Measurements from ENCODE around the gene APOO. TPM values are rescaled to one million over a fixed set of nuclear protein-coding genes. Genes with fewer than 3 reads are reported as not detected.

APOO gene
- total RNA-seq, 1 donor, result 7.2 TPM

- TF ChIP-seq CTCF (IDR thresholded peaks at IDR 0.05; ENCODE audit: extremely low read depth, low read depth, low read length), result no peak
- no peaks in the 10 kb centered on the region for H4K20me1 ChIP-seq (ENCODE audit: insufficient read depth, low read length)
- H2AFZ ChIP-seq (ENCODE audit: low read length), result no peak overlapping the region
- H3K9me3 ChIP-seq (ENCODE audit: low read depth, low read length), result no peaks in the 10 kb centered on the region
- DNase-seq (ENCODE audit: insufficient read length, low spot score, missing footprints), result no peak
- H3K4me1 ChIP-seq (ENCODE audit: insufficient read depth, low read length), result no peaks in the 10 kb centered on the region
- H3K4me3 ChIP-seq (ENCODE audit: insufficient read depth, low read length), result no peak overlapping the region
- no peak overlapping the region for H3K27ac ChIP-seq (ENCODE audit: low read depth, low read length)
- peaks cover 9% of the 10 kb centered on the region for H3K36me3 ChIP-seq (ENCODE audit: insufficient read depth, low read length)
- no peaks in the 10 kb centered on the region for H3K79me2 ChIP-seq (ENCODE audit: insufficient read depth, low read length)
- H3K4me2 ChIP-seq (ENCODE audit: insufficient read depth, low read length), result no peak overlapping the region
- H3K27me3 ChIP-seq (ENCODE audit: insufficient read depth, low read length), result no peaks in the 10 kb centered on the region
Observed at GRCh38 chrX:23790155-23790497, 117.6 kb downstream of the APOO start.

DNA sequence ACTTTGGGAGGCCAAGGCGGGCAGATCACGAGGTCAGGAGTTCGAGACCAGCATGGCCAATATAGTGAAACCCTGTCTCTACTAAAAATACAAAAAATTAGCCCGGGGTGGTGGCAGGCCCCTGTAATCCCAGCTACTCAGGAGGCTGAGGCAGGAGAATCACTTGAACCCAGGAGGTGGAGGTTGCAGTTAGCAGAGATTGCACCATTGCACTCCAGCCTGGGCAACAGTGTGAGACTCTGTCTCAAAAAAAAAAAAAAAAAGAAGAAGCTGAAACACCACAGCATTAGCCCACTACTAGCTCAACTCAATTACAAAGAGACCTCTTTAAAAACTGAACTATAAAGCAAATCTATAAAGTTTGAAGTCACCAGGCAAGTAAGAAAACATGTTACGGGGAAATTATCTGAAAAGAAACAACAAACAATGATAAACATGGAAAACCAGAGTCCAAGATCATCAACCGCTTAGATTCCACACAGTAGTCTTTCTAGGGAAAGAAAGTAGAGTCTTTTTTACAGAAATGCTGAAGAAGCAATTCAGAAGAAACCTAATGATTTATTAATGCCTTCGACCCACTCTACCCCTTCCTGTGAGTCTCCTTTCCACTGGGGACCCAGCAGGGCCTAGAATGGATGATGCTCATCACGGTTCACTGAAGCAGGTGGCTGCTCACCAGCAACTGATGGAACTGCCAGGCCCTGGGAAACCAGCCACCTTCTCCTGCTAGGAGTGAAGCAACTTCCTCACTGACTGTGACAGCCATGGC, 118.2 kb downstream of the APOO start:
- Histone ChIP-seq H3K4me2 (ENCODE audit: insufficient read depth, low read length) (no peak overlapping the region), H3K36me3 (ENCODE audit: insufficient read depth, low read length) (peaks cover 13% of the 10 kb centered on the region), H3K4me3 (ENCODE audit: insufficient read depth, low read length) (no peak overlapping the region), H4K20me1 (ENCODE audit: insufficient read depth, low read length) (no peaks in the 10 kb centered on the region), H3K27ac (ENCODE audit: low read depth, low read length) (no peak overlapping the region), H2AFZ (ENCODE audit: low read length) (no peak overlapping the region), H3K9me3 (ENCODE audit: low read depth, low read length) (no peaks in the 10 kb centered on the region), H3K4me1 (ENCODE audit: insufficient read depth, low read length) (no peaks in the 10 kb centered on the region), H3K79me2 (ENCODE audit: insufficient read depth, low read length) (no peaks in the 10 kb centered on the region), H3K27me3 (ENCODE audit: insufficient read depth, low read length) (no peaks in the 10 kb centered on the region)
- no peak for TF ChIP-seq CTCF (IDR thresholded peaks at IDR 0.05; ENCODE audit: extremely low read depth, low read depth, low read length)
- DNase-seq (ENCODE audit: insufficient read length, low spot score, missing footprints), result no peak

DNA sequence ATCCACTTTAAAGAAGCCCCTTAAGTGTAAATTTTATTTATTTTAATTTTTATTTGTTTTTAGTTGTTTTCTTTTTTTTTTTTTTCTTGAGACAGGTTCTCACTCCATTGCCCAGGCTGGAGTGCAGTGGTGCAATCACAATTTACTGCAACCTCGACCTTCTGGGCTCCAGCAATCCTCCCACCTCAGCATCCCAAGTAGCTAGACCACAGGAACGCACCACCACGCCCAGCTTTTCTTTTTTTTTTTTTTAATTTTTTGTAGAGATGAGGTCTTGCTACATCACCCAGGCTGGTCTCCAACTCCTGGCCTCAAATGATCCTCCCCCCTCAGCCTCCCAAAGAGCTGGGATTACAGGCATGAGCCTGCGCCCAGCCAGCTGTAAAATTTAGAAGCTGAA, 118.8 kb downstream of the APOO start:
- Histone ChIP-seq H3K79me2 (ENCODE audit: insufficient read depth, low read length) (peaks cover 4% of the 10 kb centered on the region), H4K20me1 (ENCODE audit: insufficient read depth, low read length) (no peaks in the 10 kb centered on the region), H3K27me3 (ENCODE audit: insufficient read depth, low read length) (no peaks in the 10 kb centered on the region), H3K4me1 (ENCODE audit: insufficient read depth, low read length) (no peaks in the 10 kb centered on the region), H3K4me2 (ENCODE audit: insufficient read depth, low read length) (no peak overlapping the region), H3K36me3 (ENCODE audit: insufficient read depth, low read length) (peaks cover 13% of the 10 kb centered on the region), H2AFZ (ENCODE audit: low read length) (no peak overlapping the region), H3K4me3 (ENCODE audit: insufficient read depth, low read length) (no peak overlapping the region), H3K9me3 (ENCODE audit: low read depth, low read length) (no peaks in the 10 kb centered on the region), H3K27ac (ENCODE audit: low read depth, low read length) (no peak overlapping the region)
- DNase-seq (ENCODE audit: insufficient read length, low spot score, missing footprints), result no peak
- no peak for TF ChIP-seq CTCF (IDR thresholded peaks at IDR 0.05; ENCODE audit: extremely low read depth, low read depth, low read length)

- no peak for DNase-seq (ENCODE audit: insufficient read length, low spot score, missing footprints)
- Histone ChIP-seq H3K27me3 (ENCODE audit: insufficient read depth, low read length) (no peaks in the 10 kb centered on the region), H3K36me3 (ENCODE audit: insufficient read depth, low read length) (peaks cover 13% of the 10 kb centered on the region), H3K4me3 (ENCODE audit: insufficient read depth, low read length) (no peak overlapping the region), H4K20me1 (ENCODE audit: insufficient read depth, low read length) (no peaks in the 10 kb centered on the region), H3K4me1 (ENCODE audit: insufficient read depth, low read length) (no peaks in the 10 kb centered on the region), H3K9me3 (ENCODE audit: low read depth, low read length) (no peaks in the 10 kb centered on the region), H3K27ac (ENCODE audit: low read depth, low read length) (no peak overlapping the region), H2AFZ (ENCODE audit: low read length) (no peak overlapping the region), H3K4me2 (ENCODE audit: insufficient read depth, low read length) (no peak overlapping the region), H3K79me2 (ENCODE audit: insufficient read depth, low read length) (peaks cover 8% of the 10 kb centered on the region)
- TF ChIP-seq CTCF (IDR thresholded peaks at IDR 0.05; ENCODE audit: extremely low read depth, low read depth, low read length), result no peak
Observed at GRCh38 chrX:23788521-23788920, 119.2 kb downstream of the APOO start.
